ENCODE data around the gene UXS1.
"Not testable (repeated sequence)": the region's sequence is repeated elsewhere in the genome, so short reads cannot be mapped to it uniquely, and the experiment has no call there.

The UXS1 gene

GRCh38 chr2:106193977-106194778 lies at the start of gene UXS1:
TSS of gene UXS1 (minus strand) at chr2:106194301. CDS start at chr2:106194241, 60 bp downstream.
- H3K4me3 ChIP-seq: peak within 1 kb of the TSS; percentile 99
- no peak for TF ChIP-seq CTCF (IDR thresholded peaks at IDR 0.05)
- DNase-seq (ENCODE audit: low spot score): peak; percentile 98
- peak within 1 kb of the TSS; percentile 59 to 91 for H3K27ac ChIP-seq

GRCh38 chr2:106239491-106239890 lies 45.4 kb upstream of the UXS1 start:
- DNase-seq (ENCODE audit: low spot score); H3K4me3 ChIP-seq; H3K27ac ChIP-seq: not testable (repeated sequence)

GRCh38 chr2:106235392-106235791 lies 41.3 kb upstream of the UXS1 start:
- DNase-seq (ENCODE audit: low spot score); H3K4me3 ChIP-seq; H3K27ac ChIP-seq: not testable (repeated sequence)

GRCh38 chr2:106233350-106233706 lies 39.2 kb upstream of the UXS1 start:
- Histone ChIP-seq H3K4me3 (no peak overlapping the region), H3K27ac (no peak overlapping the region)
- no peak for TF ChIP-seq CTCF (IDR thresholded peaks at IDR 0.05)
- DNase-seq (ENCODE audit: low spot score): no peak

- TF ChIP-seq CTCF (IDR thresholded peaks at IDR 0.05): no peak
- DNase-seq (ENCODE audit: low spot score): no peak
- H3K27ac ChIP-seq: no peak overlapping the region
- H3K4me3 ChIP-seq: no peak overlapping the region
Measured at GRCh38 chr2:106232638-106233349, 38.7 kb upstream of the UXS1 start.

GRCh38 chr2:106223347-106223746 lies 29.2 kb upstream of the UXS1 start:
- Histone ChIP-seq H3K27ac (no peak overlapping the region), H3K4me3 (no peak overlapping the region)
- no peak for DNase-seq (ENCODE audit: low spot score)
- no peak for TF ChIP-seq CTCF (IDR thresholded peaks at IDR 0.05)

GRCh38 chr2:106222057-106222456 lies 28.0 kb upstream of the UXS1 start:
- not testable (repeated sequence) for DNase-seq (ENCODE audit: low spot score); H3K27ac ChIP-seq; H3K4me3 ChIP-seq

- Histone ChIP-seq H3K4me3 (no peak overlapping the region), H3K27ac (no peak overlapping the region)
- TF ChIP-seq CTCF (IDR thresholded peaks at IDR 0.05): no peak
- no peak for DNase-seq (ENCODE audit: low spot score)
Measured at GRCh38 chr2:106219813-106220212, 25.7 kb upstream of the UXS1 start.

GRCh38 chr2:106219157-106219556 lies 25.1 kb upstream of the UXS1 start:
- H3K4me3 ChIP-seq; H3K27ac ChIP-seq; DNase-seq (ENCODE audit: low spot score): not testable (repeated sequence)

Measured in coronary artery (tissue), 2 donors.